Measurements from ENCODE around the gene ATG12.
"Not testable (repeated sequence)": the region's sequence is repeated elsewhere in the genome, so short reads cannot be mapped to it uniquely, and the experiment has no call there.

ATG12 gene

DNA sequence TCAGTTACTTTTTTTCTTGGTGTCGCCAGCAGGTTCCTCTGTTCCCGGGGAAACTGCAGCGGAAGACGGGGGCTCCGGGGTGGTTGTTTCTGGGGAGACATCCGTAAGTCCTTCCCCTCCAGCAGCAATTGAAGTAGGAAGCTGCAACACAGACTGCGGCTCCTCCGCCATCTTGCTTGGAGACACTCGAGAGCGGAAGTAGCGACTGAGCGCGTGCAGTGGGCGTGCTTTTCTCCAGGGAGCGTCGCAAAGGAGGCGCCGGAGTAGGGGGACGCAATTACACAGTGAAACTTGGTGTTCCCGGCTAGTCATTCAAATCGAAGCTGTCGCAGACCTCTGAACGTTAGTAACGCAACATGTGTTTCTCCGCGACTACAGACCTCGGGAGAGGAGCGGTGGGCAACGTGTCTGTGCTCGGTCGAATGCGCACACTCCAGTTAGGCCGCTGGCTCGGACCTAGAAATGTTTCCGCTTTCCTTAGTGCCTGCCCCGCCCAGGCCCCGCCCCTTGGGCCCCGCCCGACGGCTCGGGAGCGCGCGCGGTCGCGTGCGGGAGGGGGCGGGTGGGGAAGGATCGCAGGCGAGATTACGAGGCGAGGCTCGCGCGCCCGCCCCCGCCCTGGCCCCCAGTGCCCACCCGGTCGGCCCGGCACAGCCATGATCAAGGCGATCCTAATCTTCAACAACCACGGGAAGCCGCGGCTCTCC is at the start of gene ATG12, which contains the start of gene AP3S1:
Gene ATG12 (minus strand): TSS at position 184 of the 707 bp plus-strand sequence. CDS start 13 bp downstream, at position 171.
Gene AP3S1 (plus strand): TSS at position 554 of the 707 bp plus-strand sequence. CDS start 103 bp downstream, at position 657.
- peak; percentile 86 to 87 for DNase-seq (ENCODE audit: low read depth in 1 of 2, low spot score in 1 of 2)

DNA sequence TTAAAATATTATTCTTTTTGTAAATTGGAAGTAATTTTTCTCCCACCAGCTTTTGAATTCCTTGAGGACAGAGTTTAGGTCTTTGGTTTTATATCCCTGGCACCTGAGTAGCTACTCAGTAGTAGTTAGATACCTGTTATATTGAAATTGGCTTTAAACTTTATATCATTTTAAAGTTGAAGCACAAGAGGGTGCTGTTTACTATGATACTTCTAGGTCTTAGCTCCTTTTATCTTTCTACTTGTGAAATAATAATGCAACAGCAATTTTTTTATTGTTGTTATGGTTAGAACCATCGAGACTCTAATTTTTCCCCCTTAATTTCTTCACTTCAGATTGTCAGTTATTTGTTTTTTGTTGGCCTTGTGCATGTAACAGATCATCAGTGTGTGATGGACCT is 46.7 kb upstream of the ATG12 start:
- DNase-seq (ENCODE audit: low read depth in 1 of 2, low spot score in 1 of 2) = no peak

DNA sequence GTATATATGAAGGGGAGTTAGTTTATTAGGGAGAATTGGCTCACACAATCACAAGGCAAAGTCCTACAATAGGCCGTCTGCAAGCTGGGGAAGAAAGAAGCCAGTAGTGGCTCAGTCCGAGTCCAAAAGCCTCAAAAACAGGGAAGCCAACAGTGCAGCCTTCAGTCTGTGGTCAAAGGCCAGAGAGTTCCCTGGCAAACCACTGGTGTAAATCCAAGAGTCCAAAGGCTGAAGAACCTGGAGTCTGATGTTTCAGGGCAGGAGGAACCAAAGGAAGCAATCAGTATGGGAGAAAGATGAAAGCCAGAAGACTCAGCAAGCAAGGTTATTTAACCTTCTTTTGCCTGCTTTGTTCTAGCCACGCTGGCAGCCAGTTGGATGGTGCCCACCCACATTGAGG is 43.8 kb upstream of the ATG12 start:
- not testable (repeated sequence) for DNase-seq (ENCODE audit: low read depth in 1 of 2, low spot score in 1 of 2)

DNA sequence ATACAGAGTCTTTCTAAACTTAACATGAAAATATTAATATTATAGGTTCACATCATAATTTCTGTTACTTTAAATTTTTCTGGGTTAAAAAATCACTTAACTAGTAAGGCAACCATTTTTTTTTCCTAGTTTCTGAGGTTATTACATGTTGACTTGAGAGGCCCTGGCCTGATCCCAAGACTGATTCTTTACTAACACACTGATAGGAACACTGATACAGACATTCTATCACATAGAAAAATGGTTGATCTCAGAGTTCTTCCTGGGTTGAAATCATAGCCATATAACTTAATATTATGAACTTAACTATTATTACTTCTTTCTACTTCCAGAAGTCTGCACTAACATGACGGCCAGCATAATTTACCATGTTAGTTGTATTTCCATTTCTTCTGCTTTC is 43.3 kb upstream of the ATG12 start:
- no peak for DNase-seq (ENCODE audit: low read depth in 1 of 2, low spot score in 1 of 2)

DNA sequence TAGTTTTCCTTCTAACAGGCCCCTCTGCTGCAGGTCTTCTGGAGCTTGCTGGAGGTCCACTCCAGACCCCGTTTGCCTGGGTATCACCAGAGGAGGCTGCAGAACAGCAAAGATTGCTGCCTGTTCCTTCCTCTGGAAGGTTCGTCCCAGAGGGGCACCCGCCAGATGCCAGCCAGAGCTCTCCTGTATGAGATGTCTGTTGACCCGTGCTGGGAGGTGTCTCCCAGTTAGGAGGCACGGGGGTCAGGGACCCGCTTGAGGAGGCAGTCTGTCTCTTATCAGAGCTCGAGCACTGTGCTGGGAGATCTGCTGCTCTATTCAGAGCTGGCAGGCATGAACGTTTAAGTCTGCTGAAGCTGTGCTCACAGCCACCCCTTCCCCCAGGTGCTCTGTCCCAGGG is 41.1 kb upstream of the ATG12 start:
- DNase-seq (ENCODE audit: low read depth in 1 of 2, low spot score in 1 of 2) = not testable (repeated sequence)

DNA sequence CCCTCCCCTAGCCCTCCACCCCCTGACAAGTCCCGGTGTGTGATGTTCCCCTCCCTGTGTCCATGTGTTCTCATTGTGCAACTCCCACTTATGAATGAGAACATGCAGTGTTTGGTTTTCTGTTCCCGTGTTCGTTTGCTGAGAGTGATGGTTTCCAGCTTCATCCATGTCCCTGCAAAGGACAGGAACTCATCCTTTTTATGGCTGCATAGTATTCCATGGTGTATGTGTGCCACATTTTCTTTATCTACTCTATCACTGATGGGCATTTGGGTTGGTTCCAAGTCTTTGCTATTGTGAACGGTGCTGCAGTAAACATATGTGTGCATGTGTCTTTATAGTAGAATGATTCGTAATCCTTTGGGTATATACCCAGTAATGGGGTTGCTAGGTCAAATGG is 36.0 kb upstream of the ATG12 start:
- not testable (repeated sequence) for DNase-seq (ENCODE audit: low read depth in 1 of 2, low spot score in 1 of 2)

DNA sequence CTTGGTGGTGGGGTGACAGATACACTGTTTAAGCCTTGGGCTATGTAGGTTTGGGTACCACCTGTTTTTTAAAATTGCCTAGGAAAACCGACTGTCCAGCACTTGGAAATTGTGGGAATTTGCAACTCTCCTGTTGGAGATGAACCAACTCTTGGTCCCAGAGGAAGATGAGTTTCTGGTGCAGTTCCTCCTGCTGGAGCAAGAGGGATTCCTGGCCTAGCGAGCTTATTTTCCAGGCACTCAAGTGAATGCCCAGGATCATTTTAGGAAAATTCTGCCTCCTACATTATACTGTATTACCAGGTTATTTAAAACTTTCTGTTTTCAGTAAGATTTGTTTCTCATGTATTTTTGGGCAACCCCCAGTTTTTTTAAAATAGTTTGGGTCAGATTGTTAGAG is 34.1 kb upstream of the ATG12 start:
- no peak for DNase-seq (ENCODE audit: low read depth in 1 of 2, low spot score in 1 of 2)

DNA sequence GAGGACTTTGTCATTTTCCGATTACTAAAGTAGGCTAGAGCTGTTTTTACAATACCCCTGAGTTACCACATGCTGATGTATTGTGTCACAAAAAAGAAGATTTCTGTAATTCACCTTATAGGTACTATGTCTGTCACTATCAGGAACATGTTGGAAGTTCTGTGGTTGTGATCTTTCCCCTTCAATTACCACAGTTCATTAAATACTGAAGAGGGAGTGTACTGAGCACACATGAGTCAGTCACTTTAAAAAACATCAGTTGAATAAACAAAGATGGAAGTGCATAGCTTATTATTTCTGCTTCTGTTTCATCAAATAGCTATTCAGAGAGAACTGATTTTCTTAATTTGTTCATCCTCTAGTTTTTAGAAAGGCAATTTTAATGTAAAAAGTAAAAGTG is 32.0 kb upstream of the ATG12 start:
- no peak for DNase-seq (ENCODE audit: low read depth in 1 of 2, low spot score in 1 of 2)

DNA sequence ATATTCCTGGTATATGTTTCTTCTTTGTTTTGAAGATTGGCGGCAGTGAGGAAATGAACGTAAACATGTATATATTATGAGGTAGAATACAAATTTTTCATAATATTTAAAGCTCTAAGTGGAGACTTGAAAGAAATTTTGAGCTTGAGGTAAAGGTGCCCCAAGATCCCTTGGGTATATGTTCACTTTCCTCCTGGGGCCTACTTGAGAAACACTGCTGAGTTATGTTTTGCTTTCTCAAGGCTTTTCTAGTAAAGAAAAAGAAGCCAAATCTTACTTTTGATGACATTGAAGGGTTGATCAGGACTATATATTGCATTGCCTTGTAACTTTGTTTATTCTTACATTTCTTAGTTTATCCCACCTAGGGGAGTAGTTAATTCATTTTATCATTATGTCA is 31.1 kb upstream of the ATG12 start:
- DNase-seq (ENCODE audit: low read depth in 1 of 2, low spot score in 1 of 2) = no peak

DNA sequence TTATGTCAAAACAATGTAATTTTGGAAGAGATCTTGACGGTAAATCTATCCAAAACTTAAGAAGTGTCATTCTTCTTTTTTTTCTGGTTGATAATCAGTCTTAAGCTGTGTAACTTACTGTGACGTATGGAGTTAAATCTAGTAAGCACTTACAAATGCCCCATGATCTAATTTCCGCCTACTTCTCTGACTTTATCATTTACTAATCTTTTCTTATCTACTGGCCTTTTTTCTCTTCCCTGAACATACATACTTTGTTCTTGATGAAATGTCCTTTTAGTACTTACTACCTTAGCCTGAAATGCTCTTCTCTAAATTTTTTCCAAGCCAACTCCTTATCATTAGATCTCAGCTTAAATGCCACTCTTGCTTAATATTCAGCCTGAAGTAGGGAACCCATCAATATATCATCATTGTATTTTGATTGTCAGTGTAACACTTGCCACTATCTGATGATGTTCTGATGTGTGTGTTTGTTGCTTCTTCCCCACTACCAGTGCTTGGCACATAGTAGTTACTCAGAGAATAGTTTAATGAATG is 28.0 kb upstream of the ATG12 start:
- DNase-seq (ENCODE audit: low read depth in 1 of 2, low spot score in 1 of 2) = no peak

DNA sequence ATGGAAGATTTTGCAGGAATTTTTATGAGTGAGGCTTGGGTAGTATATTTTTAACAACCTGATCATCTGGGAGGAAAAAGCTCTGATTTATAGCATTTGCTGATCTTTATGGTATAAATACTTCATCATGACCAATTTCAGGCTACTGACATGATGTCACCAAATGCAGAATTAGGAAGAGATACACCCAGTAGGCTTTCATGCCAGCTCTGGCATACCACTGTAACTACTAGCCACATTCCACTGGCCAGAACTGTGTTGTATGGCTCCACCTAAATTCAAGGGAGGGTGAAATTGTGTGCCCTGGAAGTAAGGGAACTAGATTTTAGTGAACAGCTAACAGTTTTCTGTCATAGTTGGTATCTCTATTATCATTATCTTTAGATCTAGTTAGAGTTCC is 18.0 kb upstream of the ATG12 start:
- no peak for DNase-seq (ENCODE audit: low read depth in 1 of 2, low spot score in 1 of 2)

DNA sequence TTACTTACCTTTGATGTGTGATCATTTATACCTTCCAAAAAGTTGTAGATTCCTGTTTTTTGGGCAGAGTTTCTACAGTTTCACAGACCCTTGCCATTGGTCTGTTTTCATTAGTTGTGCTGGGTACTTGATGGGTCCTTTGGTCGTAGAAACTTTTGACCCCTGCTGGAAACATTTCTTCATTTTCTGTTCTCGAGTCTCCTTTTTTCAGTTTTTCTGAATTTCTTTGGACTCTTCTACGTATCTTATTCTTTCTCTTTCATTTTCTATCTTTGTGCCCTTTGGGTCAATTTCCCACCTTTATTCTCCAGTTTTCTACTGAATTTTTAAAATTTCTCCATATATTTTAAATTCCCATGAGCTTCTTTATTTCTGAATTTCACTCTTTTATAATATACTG is 17.0 kb upstream of the ATG12 start:
- no peak for DNase-seq (ENCODE audit: low read depth in 1 of 2, low spot score in 1 of 2)

DNA sequence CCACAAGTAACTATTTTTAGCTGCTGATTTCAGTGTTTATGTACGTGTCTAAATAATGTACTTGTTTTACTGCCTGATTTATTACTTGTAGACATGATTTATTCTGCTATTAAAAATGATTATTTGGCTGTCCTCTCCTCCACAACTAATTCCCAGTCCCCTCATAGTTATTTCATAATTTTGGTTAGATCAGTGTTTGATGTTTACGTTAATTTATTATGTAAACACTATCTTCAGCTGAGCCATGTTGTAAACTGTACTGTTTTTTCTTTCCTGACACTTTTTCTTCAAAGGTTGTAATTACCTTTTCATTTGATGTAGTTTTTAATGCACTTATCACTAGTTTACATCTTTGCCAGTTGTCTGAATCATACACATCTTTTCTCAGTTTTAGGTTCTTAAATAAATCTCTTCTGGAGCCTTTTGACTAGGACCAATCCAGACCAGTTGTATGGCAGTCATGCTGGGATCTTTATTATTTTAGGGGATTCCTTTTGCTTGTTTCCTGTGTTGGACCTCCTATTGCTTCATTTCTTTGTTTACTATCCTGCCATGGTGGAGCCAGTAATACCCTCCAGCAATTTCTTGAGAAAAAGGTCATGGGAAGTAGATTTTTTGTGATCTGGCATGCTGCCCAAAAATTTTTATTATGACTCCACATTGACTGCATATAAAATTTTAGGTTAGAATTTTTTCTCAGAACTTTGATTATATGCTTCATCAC is 16.4 kb upstream of the ATG12 start:
- DNase-seq (ENCODE audit: low read depth in 1 of 2, low spot score in 1 of 2) = no peak

DNA sequence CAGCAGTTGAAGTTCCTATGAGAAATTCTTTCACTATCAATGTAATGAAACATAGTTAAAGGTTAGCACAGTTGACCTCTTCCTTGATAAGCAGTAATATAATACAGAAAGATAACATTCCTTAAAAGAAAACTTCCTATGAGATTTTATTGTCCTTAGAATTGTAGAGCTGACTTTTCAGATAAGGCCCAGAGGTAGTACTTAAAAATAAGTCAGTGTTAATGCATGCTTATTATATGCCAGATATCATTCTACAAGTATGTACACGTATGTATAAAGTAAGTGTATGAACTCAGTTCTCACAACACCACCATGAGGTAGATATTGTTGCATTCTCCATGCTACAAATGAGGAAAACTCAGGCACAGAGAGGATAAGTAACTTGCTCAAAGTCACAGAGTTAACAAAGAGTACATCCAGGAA is 15.7 kb upstream of the ATG12 start:
- no peak for DNase-seq (ENCODE audit: low read depth in 1 of 2, low spot score in 1 of 2)

DNA sequence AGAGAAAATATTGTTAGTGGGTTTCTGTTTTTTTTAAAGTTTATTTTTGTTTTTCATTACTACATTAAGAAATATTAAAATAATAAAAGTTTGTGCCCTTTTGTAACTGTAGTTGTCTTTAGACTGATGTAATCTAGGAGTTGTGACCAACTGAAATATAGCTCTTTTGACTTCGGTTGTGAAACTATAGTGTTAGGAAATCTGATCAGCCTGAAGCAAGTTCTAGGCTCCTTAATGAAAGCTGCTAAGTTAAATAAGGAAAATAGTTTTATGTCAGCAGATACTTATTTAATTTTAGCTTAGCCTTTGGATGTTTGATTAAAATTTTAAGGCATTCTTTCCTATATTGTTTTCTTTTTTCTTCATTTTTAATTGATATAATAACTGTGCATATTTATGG is 14.6 kb upstream of the ATG12 start:
- DNase-seq (ENCODE audit: low read depth in 1 of 2, low spot score in 1 of 2) = no peak

DNA sequence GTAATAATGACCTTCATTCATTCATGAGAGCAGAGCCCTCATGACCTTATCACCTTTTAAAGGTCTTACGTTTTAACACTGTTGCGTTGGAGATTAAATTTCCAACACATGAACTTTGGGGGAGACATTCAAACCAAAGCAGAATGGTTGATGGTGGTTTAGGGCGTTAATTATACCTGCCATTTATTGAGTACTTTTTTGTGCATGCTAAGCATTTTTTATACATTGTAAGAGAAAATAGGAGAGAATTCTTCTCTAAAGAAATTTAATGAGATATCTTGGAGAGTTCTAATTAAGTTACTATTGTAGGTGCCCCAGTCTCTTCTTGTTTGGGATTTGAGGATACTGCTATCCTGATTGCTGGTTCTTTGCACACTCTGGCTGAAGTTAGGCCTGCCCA is 12.8 kb upstream of the ATG12 start:
- no peak for DNase-seq (ENCODE audit: low read depth in 1 of 2, low spot score in 1 of 2)

DNA sequence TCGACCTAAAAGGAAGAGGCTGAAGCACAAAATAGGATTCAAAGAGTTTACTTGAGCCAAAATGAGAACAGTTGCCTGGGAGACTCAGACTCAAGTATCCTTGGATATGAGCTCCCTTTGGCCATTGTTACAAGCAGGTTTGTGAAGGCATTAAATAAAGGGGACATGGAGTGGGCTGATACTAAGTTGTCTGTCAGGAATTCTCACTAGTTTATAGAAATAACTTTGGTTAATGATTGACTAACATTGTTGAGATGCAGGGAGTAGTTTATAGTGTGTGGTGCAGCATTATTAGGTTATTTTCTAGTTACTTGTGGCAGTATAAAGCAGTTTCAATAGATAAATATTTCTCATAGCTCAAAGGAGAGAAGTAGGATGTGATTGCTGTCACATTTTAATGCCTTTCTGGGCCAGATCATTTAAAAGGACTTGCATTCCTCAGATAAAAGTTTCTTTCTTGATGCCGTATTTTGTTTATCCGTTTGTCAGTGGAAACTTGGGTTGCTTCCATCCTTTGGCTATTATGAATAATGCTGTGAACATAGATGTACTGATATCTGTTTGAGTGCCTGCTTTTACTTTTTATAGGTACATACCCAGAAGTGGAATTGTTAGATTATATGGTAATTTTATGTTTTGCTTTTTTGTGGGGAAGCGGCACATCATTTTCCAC is 9.5 kb upstream of the ATG12 start:
- DNase-seq (ENCODE audit: low read depth in 1 of 2, low spot score in 1 of 2) = no peak

DNA sequence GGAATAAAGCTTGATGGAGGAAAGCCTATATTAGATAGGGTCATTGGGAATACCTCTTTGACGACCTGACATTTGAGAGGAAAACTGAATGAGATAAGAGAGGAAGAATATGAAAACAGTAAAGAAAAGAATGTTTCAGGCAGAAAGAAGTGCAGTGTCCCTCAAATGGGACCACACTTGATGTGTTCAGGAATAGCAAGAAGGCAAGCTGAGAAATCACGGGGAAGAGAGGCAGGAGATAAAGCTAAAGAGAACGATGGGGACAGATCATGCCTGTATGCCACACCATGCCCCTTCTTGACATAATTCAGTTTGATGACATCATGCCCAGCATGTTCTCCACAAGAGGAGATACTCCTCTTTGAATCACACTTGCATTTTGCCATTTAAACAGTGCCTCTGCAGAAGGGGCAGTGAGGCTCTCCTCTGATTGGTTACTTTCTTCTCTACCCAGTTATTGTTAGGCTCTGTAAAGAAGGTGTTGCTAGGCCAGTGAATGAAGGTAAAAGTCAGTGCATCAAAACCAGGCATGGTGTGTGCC is 8.0 kb upstream of the ATG12 start:
- DNase-seq (ENCODE audit: low read depth in 1 of 2, low spot score in 1 of 2) = no peak

DNA sequence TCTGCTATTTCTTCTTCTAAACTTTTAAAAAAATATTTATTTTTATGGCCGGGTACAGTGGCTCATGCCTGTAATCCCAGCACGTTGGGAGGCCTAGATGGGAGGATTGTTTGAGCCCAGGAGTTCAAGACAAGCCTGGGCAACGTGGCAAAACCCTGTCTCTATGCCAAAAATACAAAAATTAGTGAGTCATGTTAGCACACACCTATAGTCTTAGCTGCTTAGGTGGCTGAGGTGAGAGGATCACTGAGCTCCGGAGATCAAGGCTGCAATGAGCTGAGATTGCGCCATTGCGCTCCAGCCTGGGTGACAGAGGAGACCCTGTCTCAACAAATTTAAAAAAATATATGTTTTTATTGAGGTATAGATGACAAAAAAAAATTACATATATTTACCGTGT is 5.9 kb upstream of the ATG12 start:
- no peak for DNase-seq (ENCODE audit: low read depth in 1 of 2, low spot score in 1 of 2)

DNA sequence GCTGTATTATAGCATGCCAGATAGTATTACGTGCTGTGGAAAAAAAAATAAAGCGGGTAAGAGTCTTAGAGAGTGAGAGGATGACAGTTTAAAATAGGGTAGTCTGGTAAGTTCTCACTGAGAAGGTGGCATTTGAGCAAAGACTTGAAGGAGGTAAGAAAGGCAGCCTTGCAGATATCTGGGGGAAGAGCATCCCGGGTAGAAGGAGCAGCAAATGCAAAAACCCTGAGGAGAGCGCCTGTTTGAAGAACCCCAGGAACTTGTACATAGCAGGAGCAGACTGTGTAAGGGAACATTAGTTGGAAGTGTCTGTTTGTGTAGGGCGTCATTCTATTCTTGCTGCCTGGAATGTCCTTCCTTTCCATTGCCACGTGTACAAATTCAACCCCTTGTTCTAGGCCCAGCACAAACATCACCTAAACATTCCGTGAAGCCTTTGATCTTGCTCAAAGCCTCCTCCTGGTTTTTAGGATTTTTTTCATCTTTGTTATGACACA is 3.0 kb upstream of the ATG12 start:
- no peak for DNase-seq (ENCODE audit: low read depth in 1 of 2, low spot score in 1 of 2)

DNA sequence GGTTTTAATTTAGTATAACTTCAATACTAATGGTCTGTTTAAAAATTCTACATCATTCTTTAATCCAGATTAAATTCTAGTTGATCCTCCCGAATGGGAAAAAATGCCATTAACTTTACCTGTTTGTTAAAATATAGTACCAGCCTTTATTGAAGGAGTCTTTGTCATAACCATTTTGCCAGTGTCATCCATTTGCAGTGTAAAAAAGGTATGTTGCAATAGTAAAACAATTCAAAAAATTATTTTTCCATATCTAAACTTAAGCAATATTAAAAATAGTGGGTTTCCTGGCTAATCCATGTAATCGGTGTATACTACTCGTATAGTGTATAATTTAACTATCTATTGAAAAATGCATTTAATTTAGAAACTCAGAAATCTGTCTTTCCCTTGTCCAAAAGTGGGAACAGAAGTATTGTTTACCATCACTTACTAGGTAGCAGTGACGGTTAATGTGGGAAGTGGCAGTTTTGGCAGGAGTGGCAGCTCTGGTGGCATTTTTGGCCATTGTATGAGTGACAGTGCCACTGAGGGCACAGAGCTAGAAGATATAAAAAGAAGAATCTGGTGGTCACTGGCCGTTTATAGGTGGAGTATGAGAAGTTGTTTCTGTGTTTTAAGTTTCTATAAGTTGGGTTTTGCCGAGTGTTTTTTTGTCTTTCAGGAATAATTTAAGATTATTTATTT is 2.2 kb upstream of the ATG12 start:
- no peak for DNase-seq (ENCODE audit: low read depth in 1 of 2, low spot score in 1 of 2)
